Spleen (tissue), 7 donors: ENCODE results near the gene MAPK11.

Source experiments
- CTCF ChIP-seq, 11 experiments: fragments of 200-600 bp in 7 of 11; fragments of 450-650 bp in 4 of 11; sonication (generic) in 4 of 11; IDR thresholded peaks in 8 of 11; conservative IDR thresholded peaks in 3 of 11; 1 replicate in 7 of 11; 2 replicates in 4 of 11; pipeline versions ENCODE4 v1.4.0 to v1.8.0; 2016 to 2021; ENCODE audit warnings: antibody characterized with exemption in 11 of 11, inconsistent platforms in 4 of 11, mild to moderate bottlenecking in 1 of 11
- POLR2AphosphoS5 ChIP-seq, 3 donors: sonication (generic); formaldehyde crosslinking; IDR thresholded peaks; one replicate each; pipeline ENCODE4 v1.5.1; 2017; ENCODE audit warnings: antibody characterized with exemption in 3 of 3
- donor health status: DM: no; HTN: no; CAD: no; lungs with moderate emphysema.
- donor health status: DM: no; HTN: no; CAD: no.
- donor health status: DM: no; HTN: no; CAD: no.

- no peak for TF ChIP-seq CTCF (IDR thresholded peaks at IDR 0.05 in 8 of 11, conservative IDR thresholded peaks at IDR 0.05 in 3 of 11)
- TF ChIP-seq POLR2AphosphoS5 (IDR thresholded peaks at IDR 0.05), result peak in 2 of 3 donors; percentile 26 to 54
Measured at GRCh38 chr22:50282361-50283155, 12.4 kb upstream of the MAPK11 start.
